ENCODE data around the gene AGAP5. TPM values are rescaled to one million over a fixed set of nuclear protein-coding genes. Genes with fewer than 3 reads are reported as not detected.

The AGAP5 gene
- total and polyA plus RNA-seq, 9 of the 15 experiments (the other 6 are each of a cell fraction or from before 2014, with no cell fraction given): 0.32 to 7.5 (median 5.3) TPM

DNA sequence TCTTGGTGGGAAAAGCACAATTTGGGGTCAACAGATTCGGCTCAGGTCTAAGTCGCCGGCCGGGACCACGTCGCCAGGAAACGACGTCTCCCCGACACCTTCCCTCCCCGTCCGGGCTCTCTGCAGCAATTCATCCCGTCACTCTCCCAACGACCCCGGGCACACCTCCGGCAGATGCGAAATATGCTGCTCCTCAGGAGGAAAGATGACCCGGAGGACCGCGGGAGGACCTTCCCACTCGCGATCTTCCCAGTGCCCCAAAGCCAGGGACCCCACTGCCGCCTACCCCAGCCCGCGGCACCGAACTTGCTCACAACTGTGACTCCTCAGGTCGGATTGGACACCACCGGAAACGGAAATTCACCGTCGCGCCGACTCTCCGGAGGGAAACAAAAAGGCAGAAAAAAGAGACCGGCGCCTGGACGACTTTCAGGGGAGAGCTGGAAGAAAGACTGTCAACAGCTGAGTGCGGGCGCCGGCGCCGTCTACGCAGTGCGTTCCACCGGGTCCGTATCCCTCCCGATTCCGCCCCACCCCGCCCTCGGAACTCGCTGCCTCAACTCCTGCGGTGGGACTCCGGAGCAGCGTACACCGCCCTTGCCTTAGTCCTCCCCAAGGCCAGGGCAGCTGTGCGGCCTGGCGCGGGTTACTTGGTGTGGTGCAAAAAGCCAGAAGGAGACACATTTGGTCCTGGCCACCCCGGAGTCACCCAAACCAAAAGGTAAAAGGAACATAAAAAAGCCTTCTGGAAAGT lies 32.4 kb upstream of the AGAP5 start (continued):
- TF ChIP-seq ZNF408 (CRISPR knock-in tag; IDR thresholded peaks at IDR 0.05; ENCODE audit: low read depth) (no peak), NFXL1 (CRISPR knock-in tag; IDR thresholded peaks at IDR 0.05) (no peak), ZNF274 (IDR thresholded peaks at IDR 0.05; ENCODE audit: borderline replicate concordance, low read depth, low read length) (no peak), SMAD1 (IDR thresholded peaks at IDR 0.05; ENCODE audit: low read depth, low read length, partially characterized antibody) (peak; percentile 90), NONO (IDR thresholded peaks at IDR 0.05; ENCODE audit: low read depth in 2 of 2, low read length in 1 of 2) (peak in 1 of 2 experiments; percentile 61; a peak in 1 of 4 replicates), ZNF184 (CRISPR knock-in tag; IDR thresholded peaks at IDR 0.05) (no peak), ZNF23 (CRISPR knock-in tag; IDR thresholded peaks at IDR 0.05) (no peak), RBM14 (IDR thresholded peaks at IDR 0.05; ENCODE audit: borderline replicate concordance, insufficient read depth, low read depth, low read length) (no peak), NFIX (CRISPR knock-in tag; IDR thresholded peaks at IDR 0.05; ENCODE audit: low read depth) (no peak), BRD9 (IDR thresholded peaks at IDR 0.05; ENCODE audit: low read depth, partially characterized antibody) (no peak), ZBTB8A (IDR thresholded peaks at IDR 0.05; ENCODE audit: partially characterized antibody) (no peak), PTRF (tag; IDR thresholded peaks at IDR 0.05) (no peak), ZNF197 (CRISPR knock-in tag; IDR thresholded peaks at IDR 0.05; ENCODE audit: low read depth) (no peak), ESRRA (IDR thresholded peaks at IDR 0.05; ENCODE audit: borderline replicate concordance, low read depth) (peak; percentile 82)
- TF ChIP-seq, protein P1, sequence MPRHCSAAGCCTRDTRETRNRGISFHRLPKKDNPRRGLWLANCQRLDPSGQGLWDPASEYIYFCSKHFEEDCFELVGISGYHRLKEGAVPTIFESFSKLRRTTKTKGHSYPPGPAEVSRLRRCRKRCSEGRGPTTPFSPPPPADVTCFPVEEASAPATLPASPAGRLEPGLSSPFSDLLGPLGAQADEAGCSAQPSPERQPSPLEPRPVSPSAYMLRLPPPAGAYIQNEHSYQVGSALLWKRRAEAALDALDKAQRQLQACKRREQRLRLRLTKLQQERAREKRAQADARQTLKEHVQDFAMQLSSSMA (CRISPR knock-in tag; IDR thresholded peaks at IDR 0.05): peak; percentile 56; the same call in 1 of the 2 replicates
- TF ChIP-seq, protein P2, sequence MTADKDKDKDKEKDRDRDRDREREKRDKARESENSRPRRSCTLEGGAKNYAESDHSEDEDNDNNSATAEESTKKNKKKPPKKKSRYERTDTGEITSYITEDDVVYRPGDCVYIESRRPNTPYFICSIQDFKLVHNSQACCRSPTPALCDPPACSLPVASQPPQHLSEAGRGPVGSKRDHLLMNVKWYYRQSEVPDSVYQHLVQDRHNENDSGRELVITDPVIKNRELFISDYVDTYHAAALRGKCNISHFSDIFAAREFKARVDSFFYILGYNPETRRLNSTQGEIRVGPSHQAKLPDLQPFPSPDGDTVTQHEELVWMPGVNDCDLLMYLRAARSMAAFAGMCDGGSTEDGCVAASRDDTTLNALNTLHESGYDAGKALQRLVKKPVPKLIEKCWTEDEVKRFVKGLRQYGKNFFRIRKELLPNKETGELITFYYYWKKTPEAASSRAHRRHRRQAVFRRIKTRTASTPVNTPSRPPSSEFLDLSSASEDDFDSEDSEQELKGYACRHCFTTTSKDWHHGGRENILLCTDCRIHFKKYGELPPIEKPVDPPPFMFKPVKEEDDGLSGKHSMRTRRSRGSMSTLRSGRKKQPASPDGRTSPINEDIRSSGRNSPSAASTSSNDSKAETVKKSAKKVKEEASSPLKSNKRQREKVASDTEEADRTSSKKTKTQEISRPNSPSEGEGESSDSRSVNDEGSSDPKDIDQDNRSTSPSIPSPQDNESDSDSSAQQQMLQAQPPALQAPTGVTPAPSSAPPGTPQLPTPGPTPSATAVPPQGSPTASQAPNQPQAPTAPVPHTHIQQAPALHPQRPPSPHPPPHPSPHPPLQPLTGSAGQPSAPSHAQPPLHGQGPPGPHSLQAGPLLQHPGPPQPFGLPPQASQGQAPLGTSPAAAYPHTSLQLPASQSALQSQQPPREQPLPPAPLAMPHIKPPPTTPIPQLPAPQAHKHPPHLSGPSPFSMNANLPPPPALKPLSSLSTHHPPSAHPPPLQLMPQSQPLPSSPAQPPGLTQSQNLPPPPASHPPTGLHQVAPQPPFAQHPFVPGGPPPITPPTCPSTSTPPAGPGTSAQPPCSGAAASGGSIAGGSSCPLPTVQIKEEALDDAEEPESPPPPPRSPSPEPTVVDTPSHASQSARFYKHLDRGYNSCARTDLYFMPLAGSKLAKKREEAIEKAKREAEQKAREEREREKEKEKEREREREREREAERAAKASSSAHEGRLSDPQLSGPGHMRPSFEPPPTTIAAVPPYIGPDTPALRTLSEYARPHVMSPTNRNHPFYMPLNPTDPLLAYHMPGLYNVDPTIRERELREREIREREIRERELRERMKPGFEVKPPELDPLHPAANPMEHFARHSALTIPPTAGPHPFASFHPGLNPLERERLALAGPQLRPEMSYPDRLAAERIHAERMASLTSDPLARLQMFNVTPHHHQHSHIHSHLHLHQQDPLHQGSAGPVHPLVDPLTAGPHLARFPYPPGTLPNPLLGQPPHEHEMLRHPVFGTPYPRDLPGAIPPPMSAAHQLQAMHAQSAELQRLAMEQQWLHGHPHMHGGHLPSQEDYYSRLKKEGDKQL (CRISPR knock-in tag; IDR thresholded peaks at IDR 0.05; ENCODE audit: borderline replicate concordance): no peak
- TF ChIP-seq, protein P3, sequence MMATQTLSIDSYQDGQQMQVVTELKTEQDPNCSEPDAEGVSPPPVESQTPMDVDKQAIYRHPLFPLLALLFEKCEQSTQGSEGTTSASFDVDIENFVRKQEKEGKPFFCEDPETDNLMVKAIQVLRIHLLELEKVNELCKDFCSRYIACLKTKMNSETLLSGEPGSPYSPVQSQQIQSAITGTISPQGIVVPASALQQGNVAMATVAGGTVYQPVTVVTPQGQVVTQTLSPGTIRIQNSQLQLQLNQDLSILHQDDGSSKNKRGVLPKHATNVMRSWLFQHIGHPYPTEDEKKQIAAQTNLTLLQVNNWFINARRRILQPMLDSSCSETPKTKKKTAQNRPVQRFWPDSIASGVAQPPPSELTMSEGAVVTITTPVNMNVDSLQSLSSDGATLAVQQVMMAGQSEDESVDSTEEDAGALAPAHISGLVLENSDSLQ (IDR thresholded peaks at IDR 0.05): peak; percentile 90
- TF ChIP-seq, protein P4, sequence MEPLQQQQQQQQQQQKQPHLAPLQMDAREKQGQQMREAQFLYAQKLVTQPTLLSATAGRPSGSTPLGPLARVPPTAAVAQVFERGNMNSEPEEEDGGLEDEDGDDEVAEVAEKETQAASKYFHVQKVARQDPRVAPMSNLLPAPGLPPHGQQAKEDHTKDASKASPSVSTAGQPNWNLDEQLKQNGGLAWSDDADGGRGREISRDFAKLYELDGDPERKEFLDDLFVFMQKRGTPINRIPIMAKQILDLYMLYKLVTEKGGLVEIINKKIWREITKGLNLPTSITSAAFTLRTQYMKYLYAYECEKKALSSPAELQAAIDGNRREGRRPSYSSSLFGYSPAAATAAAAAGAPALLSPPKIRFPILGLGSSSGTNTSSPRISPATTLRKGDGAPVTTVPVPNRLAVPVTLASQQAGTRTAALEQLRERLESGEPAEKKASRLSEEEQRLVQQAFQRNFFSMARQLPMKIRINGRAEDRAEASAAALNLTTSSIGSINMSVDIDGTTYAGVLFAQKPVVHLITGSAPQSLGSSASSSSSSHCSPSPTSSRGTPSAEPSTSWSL (CRISPR knock-in tag; IDR thresholded peaks at IDR 0.05; ENCODE audit: borderline replicate concordance): no peak
